Caki2 (cell line): Measurements from ENCODE around the gene ATP5PO. TPM values are rescaled to one million over a fixed set of nuclear protein-coding genes. Genes with fewer than 3 reads are reported as not detected.

Experiments used
- DNase-seq: peaks from one replicate; pipeline ENCODE4 v3.0.0-alpha.2; 2015; ENCODE audit warnings: low read depth
- in situ Hi-C: cut with HindIII; loops from 2 replicates; pipeline ENCODE4 v1.10.0; 2016; ENCODE audit warnings: low sequenced_read_pairs, low pct_unique_long_range_greater_than_20kb, mixed read lengths
- total RNA-seq: library from RNA; depleted of rRNA; stranded (reverse); fragments of >200 nt; shearing (Covaris generic); gene quantifications from 2 replicates; pipeline ENCODE4 v1.2.3, GENCODE V29; 2014; ENCODE audit warnings: low replicate concordance

ATP5PO gene
- total RNA-seq, 1 experiment from 2014 or later: 355 TPM

GRCh38 chr21:33908760-33909159 lies 6.8 kb downstream of the ATP5PO start:
- in situ Hi-C loops: no loop called here

GRCh38 chr21:33904041-33904440 lies 11.6 kb downstream of the ATP5PO start:
- in situ Hi-C loops: no loop called here
- no peak for DNase-seq

More at GRCh38 chr21:33908760-33909159, 6.8 kb downstream of the ATP5PO start:
- DNase-seq: no peak

- DNase-seq: no peak
- in situ Hi-C loops: no loop called here
Observed at GRCh38 chr21:33902349-33902748, 13.3 kb downstream of the ATP5PO start.

- in situ Hi-C loops: no loop called here
- peak; percentile 31 for DNase-seq
Observed at GRCh38 chr21:33901412-33902288, 14.0 kb downstream of the ATP5PO start.

- in situ Hi-C loops: no loop called here
- DNase-seq: no peak
Observed at GRCh38 chr21:33899199-33899598, 16.4 kb downstream of the ATP5PO start.

GRCh38 chr21:33898586-33898985 lies 17.0 kb downstream of the ATP5PO start:
- no peak for DNase-seq
- in situ Hi-C loops: no loop called here

- in situ Hi-C loops: no loop called here
- DNase-seq: no peak
Observed at GRCh38 chr21:33897739-33898138, 17.9 kb downstream of the ATP5PO start.

- DNase-seq: no peak
- in situ Hi-C loops: no loop called here
Observed at GRCh38 chr21:33897098-33897497, 18.5 kb downstream of the ATP5PO start.

GRCh38 chr21:33896691-33897090 lies 18.9 kb downstream of the ATP5PO start:
- in situ Hi-C loops: no loop called here

GRCh38 chr21:33895356-33895755 lies 20.2 kb downstream of the ATP5PO start:
- no peak for DNase-seq
- in situ Hi-C loops: no loop called here

More at GRCh38 chr21:33896691-33897090, 18.9 kb downstream of the ATP5PO start:
- DNase-seq: no peak

- in situ Hi-C loops: no loop called here
- DNase-seq: peak; percentile 80
Observed at GRCh38 chr21:33894736-33895288, 20.8 kb downstream of the ATP5PO start.

GRCh38 chr21:33893917-33894316 lies 21.7 kb downstream of the ATP5PO start:
- no peak for DNase-seq
- in situ Hi-C loops: no loop called here

- no peak for DNase-seq
- in situ Hi-C loops: no loop called here
Observed at GRCh38 chr21:33892853-33893252, 22.8 kb downstream of the ATP5PO start.

- in situ Hi-C loops: no loop called here
- no peak for DNase-seq
Observed at GRCh38 chr21:33890187-33890586, 25.4 kb downstream of the ATP5PO start.

- in situ Hi-C loops: no loop called here
- DNase-seq: no peak
Observed at GRCh38 chr21:33886321-33886720, 29.3 kb downstream of the ATP5PO start.

GRCh38 chr21:33885172-33885514 lies 30.5 kb downstream of the ATP5PO start:
- in situ Hi-C loops: no loop called here
- DNase-seq: no peak

- in situ Hi-C loops: no loop called here
- no peak for DNase-seq
Observed at GRCh38 chr21:33884376-33885171, 31.0 kb downstream of the ATP5PO start.

GRCh38 chr21:33883118-33883517 lies 32.5 kb downstream of the ATP5PO start:
- in situ Hi-C loops: no loop called here

More at GRCh38 chr21:33883118-33883517, 32.5 kb downstream of the ATP5PO start:
- DNase-seq: no peak
